ENCODE data around the gene GPX4.

GPX4 gene

DNA sequence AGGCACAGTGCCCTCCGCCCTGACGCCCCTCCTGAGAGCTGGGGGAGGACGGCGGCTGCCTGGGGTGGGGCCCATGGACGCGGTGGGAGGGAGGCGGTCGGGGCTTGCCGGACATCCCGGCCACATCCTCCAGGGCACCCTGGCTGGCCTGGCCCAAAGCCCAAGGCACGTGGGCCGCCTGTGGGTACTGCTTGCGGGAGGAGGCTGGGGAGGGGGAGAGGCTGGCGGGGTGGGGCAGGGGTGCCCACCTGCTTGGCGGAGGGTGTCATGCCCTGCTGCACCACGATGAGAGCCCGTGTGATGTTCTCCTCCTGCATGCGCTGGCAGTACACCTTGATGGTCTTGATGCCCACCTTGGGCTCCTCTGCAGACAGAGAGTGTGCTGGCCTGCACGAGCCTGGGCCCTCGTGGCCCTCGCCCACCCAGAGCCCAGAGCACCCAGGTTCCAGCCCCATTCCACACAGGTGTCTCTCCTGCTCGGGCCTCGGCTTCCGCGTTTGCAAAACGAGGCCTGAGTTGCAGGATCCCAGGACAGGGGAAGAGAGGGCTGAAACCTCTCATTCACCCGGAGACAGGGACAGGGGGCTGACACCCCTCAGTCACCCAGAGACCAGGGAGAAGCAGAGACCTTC, 12.1 kb upstream of the GPX4 start:
- no peak overlapping the region for H2AFZ ChIP-seq (ENCODE audit: low read depth, low read length)
- H3K9me3 ChIP-seq (ENCODE audit: insufficient read depth, low read length) = no peaks in the 10 kb centered on the region
- no peak overlapping the region for H3K4me2 ChIP-seq (ENCODE audit: low read length)
- no peak for TF ChIP-seq CTCF (IDR thresholded peaks at IDR 0.05; ENCODE audit: low read depth, low read length)
- TF ChIP-seq EZH2phosphoT487 (IDR thresholded peaks at IDR 0.05; ENCODE audit: low read depth) = no peak
- peaks cover 35% of the 10 kb centered on the region for H3K79me2 ChIP-seq (ENCODE audit: low read length)
- no peak overlapping the region for H3K9ac ChIP-seq (ENCODE audit: low read length)
- peaks cover 51% of the 10 kb centered on the region for H3K36me3 ChIP-seq (replicated peaks; ENCODE audit: low read depth, low read length)
- peaks cover 48% of the 10 kb centered on the region for H3K4me1 ChIP-seq (ENCODE audit: low read length)
- H4K20me1 ChIP-seq (ENCODE audit: insufficient read depth, low read length) = peaks cover 29% of the 10 kb centered on the region
- no peaks in the 10 kb centered on the region for H3K27me3 ChIP-seq (ENCODE audit: low read depth, low read length)
- H3K27ac ChIP-seq (ENCODE audit: low read length) = no peak overlapping the region
- no peak overlapping the region for H3K4me3 ChIP-seq (ENCODE audit: low read length)

DNA sequence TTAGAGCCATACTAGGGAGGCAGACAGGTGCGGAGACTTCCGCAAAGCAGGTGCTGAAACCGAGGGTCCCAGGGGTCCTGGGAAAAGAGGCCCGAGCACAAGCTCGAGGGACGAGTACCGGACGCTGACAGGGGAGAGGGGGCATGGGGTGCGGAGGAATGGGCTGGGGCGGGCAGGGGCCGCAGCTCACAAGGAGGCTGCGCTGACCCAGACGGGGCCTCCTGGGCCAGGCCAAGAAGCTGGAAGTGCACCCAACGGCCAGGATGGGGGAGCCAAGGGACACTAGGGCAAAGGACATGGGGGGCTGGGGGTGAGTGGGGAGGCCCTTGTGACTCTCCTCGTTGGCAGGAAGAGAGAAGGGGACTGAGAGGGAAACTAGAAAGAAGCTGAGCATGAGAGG, 10.5 kb upstream of the GPX4 start:
- TF ChIP-seq CTCF (IDR thresholded peaks at IDR 0.05; ENCODE audit: low read depth, low read length) (no peak), EZH2phosphoT487 (IDR thresholded peaks at IDR 0.05; ENCODE audit: low read depth) (no peak)
- no peaks in the 10 kb centered on the region for H3K27me3 ChIP-seq (ENCODE audit: low read depth, low read length)
- H3K4me2 ChIP-seq (ENCODE audit: low read length) = peak overlapping the region; percentile 91
- peak overlapping the region; percentile 92 for H3K4me3 ChIP-seq (ENCODE audit: low read length)
- H3K4me1 ChIP-seq (ENCODE audit: low read length) = peaks cover 33% of the 10 kb centered on the region
- peaks cover 21% of the 10 kb centered on the region for H4K20me1 ChIP-seq (ENCODE audit: insufficient read depth, low read length)
- H3K9ac ChIP-seq (ENCODE audit: low read length) = peak overlapping the region; percentile 85
- H3K9me3 ChIP-seq (ENCODE audit: insufficient read depth, low read length) = no peaks in the 10 kb centered on the region
- H3K79me2 ChIP-seq (ENCODE audit: low read length) = peaks cover 35% of the 10 kb centered on the region
- no peak overlapping the region for H2AFZ ChIP-seq (ENCODE audit: low read depth, low read length)
- no peak overlapping the region; the same call in 1 of the 2 replicates for H3K27ac ChIP-seq (ENCODE audit: low read length)
- peaks cover 37% of the 10 kb centered on the region for H3K36me3 ChIP-seq (replicated peaks; ENCODE audit: low read depth, low read length)

- peak overlapping the region; percentile 85 for H3K9ac ChIP-seq (ENCODE audit: low read length)
- H3K4me1 ChIP-seq (ENCODE audit: low read length) = peaks cover 26% of the 10 kb centered on the region
- no peak for TF ChIP-seq CTCF (IDR thresholded peaks at IDR 0.05; ENCODE audit: low read depth, low read length)
- TF ChIP-seq EZH2phosphoT487 (IDR thresholded peaks at IDR 0.05; ENCODE audit: low read depth) = no peak
- no peaks in the 10 kb centered on the region for H3K9me3 ChIP-seq (ENCODE audit: insufficient read depth, low read length)
- H3K4me3 ChIP-seq (ENCODE audit: low read length) = peak overlapping the region; percentile 92
- H4K20me1 ChIP-seq (ENCODE audit: insufficient read depth, low read length) = peaks cover 21% of the 10 kb centered on the region
- H3K36me3 ChIP-seq (replicated peaks; ENCODE audit: low read depth, low read length) = peaks cover 33% of the 10 kb centered on the region
- peak overlapping the region; percentile 41 for H3K27ac ChIP-seq (ENCODE audit: low read length)
- H3K27me3 ChIP-seq (ENCODE audit: low read depth, low read length) = no peaks in the 10 kb centered on the region
- H2AFZ ChIP-seq (ENCODE audit: low read depth, low read length) = no peak overlapping the region
- peak overlapping the region; percentile 91 for H3K4me2 ChIP-seq (ENCODE audit: low read length)
- H3K79me2 ChIP-seq (ENCODE audit: low read length) = peaks cover 35% of the 10 kb centered on the region
Measured at GRCh38 chr19:1093811-1094553, 9.8 kb upstream of the GPX4 start.

GRCh38 chr19:1094655-1094977, 9.2 kb upstream of the GPX4 start:
- H3K79me2 ChIP-seq (ENCODE audit: low read length) = peaks cover 32% of the 10 kb centered on the region
- peak overlapping the region; percentile 91 for H3K4me2 ChIP-seq (ENCODE audit: low read length)
- H4K20me1 ChIP-seq (ENCODE audit: insufficient read depth, low read length) = peaks cover 21% of the 10 kb centered on the region
- H3K27me3 ChIP-seq (ENCODE audit: low read depth, low read length) = no peaks in the 10 kb centered on the region
- H3K4me3 ChIP-seq (ENCODE audit: low read length) = peak overlapping the region; percentile 92
- peaks cover 21% of the 10 kb centered on the region for H3K4me1 ChIP-seq (ENCODE audit: low read length)
- no peaks in the 10 kb centered on the region for H3K9me3 ChIP-seq (ENCODE audit: insufficient read depth, low read length)
- TF ChIP-seq EZH2phosphoT487 (IDR thresholded peaks at IDR 0.05; ENCODE audit: low read depth) (no peak), CTCF (IDR thresholded peaks at IDR 0.05; ENCODE audit: low read depth, low read length) (no peak)
- H3K36me3 ChIP-seq (replicated peaks; ENCODE audit: low read depth, low read length) = peaks cover 26% of the 10 kb centered on the region
- no peak overlapping the region for H2AFZ ChIP-seq (ENCODE audit: low read depth, low read length)
- H3K9ac ChIP-seq (ENCODE audit: low read length) = peak overlapping the region; percentile 85
- peak overlapping the region; percentile 41 for H3K27ac ChIP-seq (ENCODE audit: low read length)
